Keratinocyte (primary cell): Measurements from ENCODE around the gene SMYD3.

Experiments
- CTCF ChIP-seq, 3 experiments: IDR thresholded peaks in 1 of 3; conservative IDR thresholded peaks in 1 of 3; optimal IDR thresholded peaks in 1 of 3; 2 replicates in 2 of 3; 3 replicates in 1 of 3; pipeline versions ENCODE3 to v1.5.1; 2011; ENCODE audit warnings: low read length in 3 of 3, mild to moderate bottlenecking in 3 of 3, moderate library complexity in 2 of 3, control low read depth in 1 of 3, inconsistent platforms in 1 of 3; ENCODE audit not compliant: insufficient read depth in 2 of 3; ENCODE audit errors: extremely low read depth in 1 of 3
- EZH2 ChIP-seq: IDR thresholded peaks from one replicate; pipeline ENCODE4 v1.6.1; 2012; ENCODE audit warnings: inconsistent platforms, mild to moderate bottlenecking, low read length, moderate library complexity

GRCh38 chr1:246447501-246447900 is 59.6 kb downstream of the SMYD3 start:
- TF ChIP-seq EZH2: no peak
- no peak for TF ChIP-seq CTCF (optimal IDR thresholded peaks at IDR 0.05 in 1 of 3, IDR thresholded peaks at IDR 0.05 in 1 of 3, conservative IDR thresholded peaks at IDR 0.05 in 1 of 3; ENCODE audit: extremely low read depth in 1 of 3, insufficient read depth in 2 of 3, low read length in 3 of 3)
